ENCODE measurements around the gene GTF2H3.
A peak's percentile ranks its signal among the peaks of the same experiment; 100 is the strongest.
"Not testable (repeated sequence)": the region's sequence is repeated elsewhere in the genome, so short reads cannot be mapped to it uniquely, and the experiment has no call there.

Gene GTF2H3

GRCh38 chr12:123633379-123634141 lies at the start of gene GTF2H3, which contains the start of gene EIF2B1:
GTF2H3 (plus strand) TSS chr12:123633829; CDS start chr12:123633860, 31 bp downstream.
EIF2B1 (minus strand) TSS chr12:123633686; CDS start chr12:123633557, 129 bp downstream.
- peak; percentile 93 for DNase-seq

- no peak for DNase-seq
These were observed 41.7 kb upstream of the GTF2H3 start for GRCh38 chr12:123591702-123592481.

DNA sequence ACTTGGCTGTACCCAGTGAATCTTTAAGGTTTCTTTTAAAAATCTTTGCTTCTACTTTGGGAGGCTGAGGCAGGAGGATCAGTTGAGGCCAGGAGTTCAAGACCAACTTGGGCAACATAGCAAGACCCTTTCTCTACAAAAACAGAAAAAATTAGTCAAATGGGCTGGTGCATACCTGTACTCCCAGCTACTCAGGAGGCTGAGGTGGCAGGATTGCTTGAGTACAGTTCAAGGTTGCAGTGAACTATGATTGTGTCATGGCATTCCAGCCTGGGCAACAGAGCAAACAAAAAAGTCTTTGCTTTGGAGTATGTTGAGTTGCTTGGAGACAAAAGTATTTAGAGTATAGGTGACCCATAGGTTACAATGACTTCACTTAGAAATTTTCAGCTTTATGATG lies 37.9 kb upstream of the GTF2H3 start:
- no peak for DNase-seq

GRCh38 chr12:123597100-123597499 lies 36.5 kb upstream of the GTF2H3 start:
- no peak for DNase-seq

- no peak for DNase-seq
These were observed 35.1 kb upstream of the GTF2H3 start for GRCh38 chr12:123598522-123598921.

DNA sequence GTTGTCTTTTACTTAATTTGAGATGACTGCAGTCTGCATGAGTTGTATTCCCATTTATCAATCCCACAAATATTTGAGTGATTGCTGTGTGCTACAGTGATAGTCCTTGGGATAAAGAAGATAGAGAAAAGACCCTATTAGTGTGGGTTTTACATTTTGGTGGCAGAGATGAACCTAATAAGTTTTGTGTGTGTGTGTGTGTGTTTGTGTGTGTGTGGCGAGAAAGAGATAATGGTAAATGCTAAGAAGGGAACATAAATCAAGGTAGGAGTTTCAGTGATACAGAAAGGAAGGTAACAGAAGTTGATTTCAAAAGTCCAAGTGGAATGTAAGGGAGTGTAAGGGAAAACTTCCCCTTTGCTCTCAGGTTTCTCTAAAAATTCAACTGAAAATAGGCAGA lies 34.3 kb upstream of the GTF2H3 start:
- DNase-seq, result no peak

DNA sequence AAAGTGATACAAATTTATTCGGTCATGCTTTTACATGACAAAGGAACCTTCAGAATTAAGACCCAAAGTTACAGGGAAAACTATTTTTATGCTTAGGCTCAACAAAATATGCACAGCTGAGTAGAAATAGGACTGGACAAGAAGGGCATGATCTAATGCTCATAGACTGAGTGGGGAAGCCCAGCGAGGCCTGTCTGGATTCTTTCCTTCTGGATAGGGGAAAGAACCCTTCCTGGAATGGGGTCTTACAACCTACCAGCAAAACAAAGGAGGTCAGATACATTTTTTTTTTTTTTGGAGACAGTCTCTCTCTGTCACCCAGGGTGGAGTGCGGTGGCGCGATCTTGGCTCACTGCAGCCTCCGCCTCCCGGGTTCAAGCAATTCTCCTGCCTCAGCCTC lies 33.9 kb upstream of the GTF2H3 start:
- no peak for DNase-seq

- peak; percentile 48 for DNase-seq
These were observed 31.8 kb upstream of the GTF2H3 start, which contains the start of gene DDX55 for GRCh38 chr12:123601602-123602489. DDX55 (plus strand) TSS chr12:123602099; CDS start chr12:123602149, 50 bp downstream.

GRCh38 chr12:123602651-123603195 lies 30.9 kb upstream of the GTF2H3 start:
- DNase-seq, result peak; percentile 43

DNA sequence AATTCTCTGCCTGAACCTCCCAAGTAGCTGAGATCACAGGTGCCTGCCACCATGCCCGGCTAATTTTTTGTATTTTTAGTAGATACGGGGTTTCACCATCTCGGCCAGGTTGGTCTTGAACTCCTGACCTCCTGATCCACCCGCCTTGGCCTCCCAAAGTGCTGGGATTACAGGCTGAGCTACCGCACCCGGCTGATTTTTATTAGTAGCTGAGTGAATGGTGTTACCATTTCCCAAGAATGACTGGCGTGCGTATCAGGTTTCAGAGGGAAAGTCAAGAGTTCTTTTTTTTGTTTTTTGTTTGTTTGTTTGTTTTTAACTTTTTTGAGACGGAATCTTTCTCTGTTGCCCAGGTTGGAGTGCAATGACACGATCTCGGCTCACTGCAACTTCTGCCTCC lies 30.1 kb upstream of the GTF2H3 start:
- not testable (repeated sequence) for DNase-seq

GRCh38 chr12:123607756-123608155 lies 25.9 kb upstream of the GTF2H3 start:
- no peak for DNase-seq

DNA sequence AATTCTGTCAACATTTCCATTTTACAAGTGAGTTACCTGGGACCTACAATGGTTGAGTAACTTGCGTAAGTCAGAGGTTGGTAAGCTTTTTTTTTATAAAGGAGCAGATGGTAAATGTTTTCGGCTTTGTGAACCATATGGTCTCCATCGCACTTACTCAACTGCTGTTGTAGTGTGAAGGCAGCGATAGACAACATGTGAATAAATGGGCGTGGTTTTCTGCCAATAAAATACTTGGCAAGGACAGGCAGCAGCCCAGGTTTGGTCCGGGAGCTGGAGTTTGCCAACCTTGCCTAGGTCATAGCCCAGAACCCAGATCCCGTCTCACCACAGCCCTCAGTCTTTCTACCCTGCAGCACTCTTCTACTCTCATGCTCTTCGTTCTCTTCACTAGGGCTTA lies 25.4 kb upstream of the GTF2H3 start:
- DNase-seq, result no peak

- DNase-seq, result no peak
These were observed 19.5 kb upstream of the GTF2H3 start for GRCh38 chr12:123614110-123614509.

- no peak for DNase-seq
These were observed 19.1 kb upstream of the GTF2H3 start for GRCh38 chr12:123614531-123614930.

DNA sequence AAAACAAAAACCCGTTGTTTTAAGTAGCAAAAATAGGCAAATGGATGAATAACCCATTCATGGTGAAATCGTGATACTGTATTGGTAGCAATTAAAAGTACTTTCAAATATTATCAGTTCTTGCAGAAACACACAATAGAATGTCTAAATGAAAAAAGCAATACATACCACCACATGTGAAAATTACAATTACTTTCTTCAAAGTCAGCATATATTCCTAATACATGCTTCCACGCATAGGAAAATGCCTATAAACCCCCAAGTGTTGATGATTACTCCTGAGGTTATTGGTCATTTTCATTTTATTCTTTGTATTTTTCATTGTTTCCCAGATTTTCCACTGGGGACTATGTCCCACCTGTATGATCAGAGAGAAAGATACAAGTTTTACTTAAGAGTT lies 16.5 kb upstream of the GTF2H3 start:
- no peak for DNase-seq

DNA sequence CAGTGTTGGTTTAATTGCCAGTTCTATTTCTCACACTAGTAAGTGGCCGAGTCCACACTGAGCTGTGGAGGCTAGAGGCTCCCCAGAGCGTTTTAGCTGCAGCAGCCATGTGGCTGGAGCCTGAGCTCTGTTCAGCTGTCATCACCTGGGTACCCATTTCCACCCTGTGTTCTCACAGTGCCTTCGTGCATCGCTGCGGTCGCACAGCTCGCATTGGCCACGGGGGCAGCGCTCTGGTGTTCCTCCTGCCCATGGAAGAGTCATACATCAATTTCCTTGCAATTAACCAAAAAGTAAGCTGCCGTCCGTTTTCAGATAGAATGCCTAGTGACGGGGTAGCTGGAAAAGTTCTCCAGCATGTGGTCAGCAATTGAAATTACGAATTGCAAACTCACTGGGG lies 16.0 kb upstream of the GTF2H3 start:
- DNase-seq, result no peak

DNA sequence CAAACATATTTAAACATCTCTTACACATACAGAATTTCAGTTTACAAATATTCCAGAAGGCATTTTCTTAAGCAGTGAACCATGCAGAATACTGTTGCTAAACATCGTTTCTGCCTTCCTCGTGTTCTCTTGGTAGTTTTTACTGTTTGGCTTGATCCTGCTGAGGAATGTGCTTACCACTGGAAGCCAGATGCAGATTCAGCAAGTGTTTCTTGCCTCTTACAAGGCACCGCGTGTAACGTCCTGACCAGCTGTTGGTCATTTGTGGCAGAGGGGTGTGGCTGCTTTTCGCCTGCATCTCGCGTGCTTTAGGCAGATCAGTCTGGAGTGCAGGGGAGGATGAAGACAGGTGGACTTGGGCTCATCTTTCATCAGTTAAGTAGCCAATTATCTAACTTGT lies 12.5 kb upstream of the GTF2H3 start:
- DNase-seq, result no peak

GRCh38 chr12:123621619-123622530 lies 11.8 kb upstream of the GTF2H3 start:
- DNase-seq, result no peak

- no peak for DNase-seq
These were observed 523 bp downstream of the GTF2H3 start for GRCh38 chr12:123634142-123634561.

DNA sequence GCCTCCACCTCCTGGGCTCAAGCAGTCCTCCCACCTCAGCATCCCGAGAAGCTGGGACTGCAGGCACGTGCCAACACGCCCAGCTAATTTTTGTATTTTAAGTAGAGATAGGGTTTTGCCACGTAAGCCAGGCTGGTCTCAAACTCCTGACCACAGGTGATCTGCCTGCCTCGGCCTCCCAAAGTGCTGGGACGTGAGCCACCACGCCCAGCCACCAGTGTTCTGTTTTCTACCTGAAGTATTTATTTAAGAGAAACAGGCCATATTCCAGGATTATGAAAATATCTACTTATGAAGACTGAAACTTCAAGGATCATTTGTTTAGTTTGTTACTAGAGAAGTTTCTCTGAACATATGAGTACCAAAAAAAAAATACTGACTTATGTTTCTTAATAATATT lies 10.3 kb downstream of the GTF2H3 start:
- DNase-seq, result no peak

DNA sequence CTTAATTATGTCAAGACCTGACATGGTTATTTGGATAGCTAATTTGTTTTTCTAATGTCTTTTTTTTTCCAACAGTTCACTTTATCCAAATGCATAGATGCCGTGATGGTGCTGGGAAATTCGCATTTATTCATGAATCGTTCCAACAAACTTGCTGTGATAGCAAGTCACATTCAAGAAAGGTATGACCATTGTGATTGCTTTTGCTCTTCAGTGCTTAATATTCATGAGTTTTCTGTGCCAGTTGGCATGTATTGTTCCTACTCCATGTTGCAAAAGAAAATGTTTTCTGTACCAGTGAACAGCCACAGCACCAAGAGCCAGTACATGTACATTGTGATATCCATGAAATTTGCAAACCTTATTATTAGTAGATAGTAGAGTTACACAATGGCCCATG lies 11.8 kb downstream of the GTF2H3 start:
- no peak for DNase-seq

- DNase-seq, result no peak
These were observed 12.2 kb downstream of the GTF2H3 start for GRCh38 chr12:123645878-123646277.
